Left ventricle myocardium inferior (tissue), 1 donor: ENCODE data around the gene C5orf34. TPM values are rescaled to one million over a fixed set of nuclear protein-coding genes. Genes with fewer than 3 reads are reported as not detected.
"Not testable (repeated sequence)": the region's sequence is repeated elsewhere in the genome, so short reads cannot be mapped to it uniquely, and the experiment has no call there.

Experiments used
- DNase-seq: peaks from one replicate; pipeline ENCODE4 v3.0.0-alpha.2; 2020
- H3K27ac ChIP-seq: fragments of 200-600 bp; replicated peaks from 2 replicates; pipeline ENCODE4 v1.8.0; 2021
- H3K27me3 ChIP-seq: fragments of 200-600 bp; 2 replicates; pipeline ENCODE4 v1.8.0; 2021; ENCODE audit warnings: low read depth
- H3K36me3 ChIP-seq: fragments of 200-600 bp; 2 replicates; pipeline ENCODE4 v1.8.0; 2021
- H3K4me1 ChIP-seq: fragments of 200-600 bp; 2 replicates; pipeline ENCODE4 v1.8.0; 2021
- H3K4me3 ChIP-seq: fragments of 200-600 bp; 2 replicates; pipeline ENCODE4 v1.8.0; 2021; ENCODE audit warnings: mild to moderate bottlenecking, moderate library complexity
- H3K9me3 ChIP-seq: fragments of 200-600 bp; replicated peaks from 2 replicates; pipeline ENCODE4 v1.8.0; 2021
- CTCF ChIP-seq: fragments of 200-600 bp; IDR thresholded peaks from 2 replicates; pipeline ENCODE4 v1.8.0; 2021; ENCODE audit warnings: antibody characterized with exemption, mild to moderate bottlenecking, borderline replicate concordance
- intact Hi-C: fragments of 100-400 bp; cut with micrococcal nuclease; formaldehyde crosslinking; loops from one replicate; pipeline ENCODE4 v1.11.0; 2022
- total RNA-seq: library from RNA; stranded (reverse); fragmentation: NEBNext Ultra II Directional; extraction: Animal tissue kit (Norgen Biotek cat#: 25700); gene quantifications from one replicate; pipeline ENCODE4 v1.2.1, GENCODE V29; 2021
- donor health status: DM: no; HTN: yes; CAD: no; lungs with severe emphysema.

Gene C5orf34
- total RNA-seq, 1 donor from 2014 or later: 0.22 TPM

- no peaks in the 10 kb centered on the region for H3K27me3 ChIP-seq
- intact Hi-C loops: loop anchor here (10.0 kb wide), 1 partner anchor 48 kb away; the partner anchor contains the start of gene NNT
- no peaks in the 10 kb centered on the region for H3K9me3 ChIP-seq
- peaks cover 3% of the 10 kb centered on the region for H3K36me3 ChIP-seq
- peak within 1 kb of the TSS; percentile 98 for H3K27ac ChIP-seq
- peak within 1 kb of the TSS; percentile 85 for H3K4me3 ChIP-seq
- peaks cover 56% of the 10 kb centered on the region for H3K4me1 ChIP-seq
- TF ChIP-seq CTCF: peak; percentile 82
- DNase-seq: peak; percentile 85
Measured at GRCh38 chr5:43556857-43557542, 42.1 kb upstream of the C5orf34 start, which contains the start of gene PAIP1. TSS of gene PAIP1 (minus strand) at chr5:43557077. CDS start at chr5:43556846, 231 bp downstream.

- not testable (repeated sequence) for H3K27me3 ChIP-seq, DNase-seq, H3K36me3 ChIP-seq, H3K9me3 ChIP-seq
- Histone ChIP-seq H3K27ac (peak overlapping the region; percentile 98), H3K4me3 (peak overlapping the region; percentile 85), H3K4me1 (peaks cover 61% of the 10 kb centered on the region)
- intact Hi-C loops: loop anchor here (10.0 kb wide), 1 partner anchor 48 kb away; the partner anchor contains the start of gene NNT
Measured at GRCh38 chr5:43556607-43556856, 41.6 kb upstream of the C5orf34 start.

GRCh38 chr5:43555895-43556606 lies 41.1 kb upstream of the C5orf34 start:
- intact Hi-C loops: loop anchor here (10.0 kb wide), 1 partner anchor 49 kb away; the partner anchor contains the start of gene NNT
- no peak for TF ChIP-seq CTCF
- DNase-seq: peak; percentile 57

GRCh38 chr5:43554497-43554896 lies 39.5 kb upstream of the C5orf34 start:
- intact Hi-C loops: loop anchor here (10.0 kb wide), 1 partner anchor 50 kb away; the partner anchor contains the start of gene NNT
- no peak for DNase-seq
- no peak for TF ChIP-seq CTCF
- Histone ChIP-seq H3K27me3 (no peaks in the 10 kb centered on the region), H3K4me3 (peak overlapping the region; percentile 85), H3K36me3 (peaks cover 13% of the 10 kb centered on the region), H3K4me1 (peaks cover 71% of the 10 kb centered on the region), H3K27ac (peak overlapping the region; percentile 3), H3K9me3 (no peaks in the 10 kb centered on the region)

More at GRCh38 chr5:43555895-43556606, 41.1 kb upstream of the C5orf34 start:
- H3K27me3 ChIP-seq: no peaks in the 10 kb centered on the region
- H3K4me1 ChIP-seq: peaks cover 66% of the 10 kb centered on the region
- H3K36me3 ChIP-seq: peaks cover 11% of the 10 kb centered on the region
- peak overlapping the region; percentile 98 for H3K27ac ChIP-seq
- H3K9me3 ChIP-seq: no peaks in the 10 kb centered on the region
- peak overlapping the region; percentile 85 for H3K4me3 ChIP-seq

- TF ChIP-seq CTCF: no peak
- DNase-seq: no peak
- Histone ChIP-seq H3K4me3 (no peak overlapping the region), H3K27me3 (no peaks in the 10 kb centered on the region), H3K4me1 (peaks cover 82% of the 10 kb centered on the region), H3K9me3 (no peaks in the 10 kb centered on the region), H3K36me3 (peaks cover 13% of the 10 kb centered on the region), H3K27ac (peak overlapping the region; percentile 2)
- intact Hi-C loops: loop anchor here (10.0 kb wide), 1 partner anchor 51 kb away; the partner anchor contains the start of gene NNT
Measured at GRCh38 chr5:43553381-43553780, 38.4 kb upstream of the C5orf34 start.
